Uterus (tissue), 2 donors: ENCODE data around the gene ACAP3.

Experiments used
- POLR2A ChIP-seq, 2 donors: fragments of 450-650 bp; IDR thresholded peaks; one replicate each; pipeline ENCODE4 v1.6.1; 2016; ENCODE audit warnings: antibody characterized with exemption in 2 of 2, mild to moderate bottlenecking in 1 of 2, moderate library complexity in 1 of 2
- TF ChIP-seq, protein P1 (sequence below), 4 experiments: fragments of 200-600 bp in 2 of 4; fragments of 450-650 bp in 2 of 4; sonication (generic) in 2 of 4; IDR thresholded peaks; one replicate each; pipeline ENCODE4 v1.5.1; 2016 to 2019; ENCODE audit warnings: antibody characterized with exemption in 4 of 4, mild to moderate bottlenecking in 2 of 4, moderate library complexity in 1 of 4

DNA sequence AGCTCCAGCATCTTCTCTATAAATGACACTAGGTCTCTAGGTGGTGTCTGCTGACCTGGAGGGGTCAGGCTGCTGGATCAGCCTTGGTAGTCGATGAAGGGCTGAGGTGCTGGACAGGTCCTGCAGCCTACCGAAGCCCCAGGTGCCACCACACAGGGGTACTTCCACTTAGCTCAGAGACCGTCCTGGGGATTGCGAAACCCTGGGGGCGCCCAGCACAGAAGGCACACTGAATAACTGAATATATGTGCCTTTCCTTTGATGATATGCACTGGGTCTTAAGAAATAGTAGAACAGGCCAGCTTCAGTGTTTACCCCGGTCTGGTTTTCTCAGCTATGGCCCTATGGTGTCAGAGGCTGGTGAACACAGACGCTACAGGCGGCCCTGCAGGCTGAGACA lies 45.0 kb downstream of the ACAP3 start:
- TF ChIP-seq, protein P1, sequence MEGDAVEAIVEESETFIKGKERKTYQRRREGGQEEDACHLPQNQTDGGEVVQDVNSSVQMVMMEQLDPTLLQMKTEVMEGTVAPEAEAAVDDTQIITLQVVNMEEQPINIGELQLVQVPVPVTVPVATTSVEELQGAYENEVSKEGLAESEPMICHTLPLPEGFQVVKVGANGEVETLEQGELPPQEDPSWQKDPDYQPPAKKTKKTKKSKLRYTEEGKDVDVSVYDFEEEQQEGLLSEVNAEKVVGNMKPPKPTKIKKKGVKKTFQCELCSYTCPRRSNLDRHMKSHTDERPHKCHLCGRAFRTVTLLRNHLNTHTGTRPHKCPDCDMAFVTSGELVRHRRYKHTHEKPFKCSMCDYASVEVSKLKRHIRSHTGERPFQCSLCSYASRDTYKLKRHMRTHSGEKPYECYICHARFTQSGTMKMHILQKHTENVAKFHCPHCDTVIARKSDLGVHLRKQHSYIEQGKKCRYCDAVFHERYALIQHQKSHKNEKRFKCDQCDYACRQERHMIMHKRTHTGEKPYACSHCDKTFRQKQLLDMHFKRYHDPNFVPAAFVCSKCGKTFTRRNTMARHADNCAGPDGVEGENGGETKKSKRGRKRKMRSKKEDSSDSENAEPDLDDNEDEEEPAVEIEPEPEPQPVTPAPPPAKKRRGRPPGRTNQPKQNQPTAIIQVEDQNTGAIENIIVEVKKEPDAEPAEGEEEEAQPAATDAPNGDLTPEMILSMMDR (IDR thresholded peaks at IDR 0.05), result no peak
- no peak for TF ChIP-seq POLR2A (IDR thresholded peaks at IDR 0.05)
